HG03095 (cell line): ENCODE data around the gene TPST2.

Source experiments
- ATAC-seq: cut with Tn5 transposase; IDR thresholded peaks from one replicate; pipeline ENCODE4 v1.9.1; 2021; ENCODE audit warnings: moderate library complexity; ENCODE audit not compliant: unreplicated experiment

The TPST2 gene

DNA sequence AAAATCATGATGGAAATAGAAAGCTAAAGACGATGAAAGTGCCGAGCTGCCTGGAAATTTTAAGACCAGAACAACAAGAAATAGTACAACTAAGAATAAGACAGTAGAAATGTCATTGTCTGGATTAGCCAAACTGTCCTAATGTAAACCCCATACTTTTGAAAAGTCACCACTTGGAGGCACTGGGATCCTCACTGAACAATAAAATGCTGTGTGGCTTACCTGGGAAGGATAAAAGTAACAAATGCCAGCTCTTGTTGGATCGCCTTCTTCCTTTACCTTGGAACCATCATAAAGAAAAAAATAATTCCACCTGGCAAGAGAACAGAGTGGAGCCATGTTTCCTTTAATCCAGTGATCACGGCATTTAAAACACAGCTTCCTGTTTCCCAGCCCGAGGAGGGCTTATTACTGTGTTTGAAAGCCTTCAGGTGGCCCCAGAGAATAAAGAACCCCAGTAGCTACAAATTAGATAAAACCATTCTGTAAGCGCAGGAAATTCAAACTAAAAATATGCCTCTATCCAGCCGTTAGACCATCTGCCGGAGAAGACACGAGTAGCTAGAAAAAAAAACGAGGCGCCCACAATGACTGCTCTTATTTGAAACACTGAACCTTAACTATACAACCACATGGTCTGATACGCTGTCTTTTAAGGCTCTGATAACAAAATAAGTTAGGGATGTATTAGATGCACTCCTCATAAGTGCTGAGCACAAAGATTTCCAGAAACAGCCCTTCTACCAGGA lies 110.7 kb downstream of the TPST2 start:
- no peak for ATAC-seq

DNA sequence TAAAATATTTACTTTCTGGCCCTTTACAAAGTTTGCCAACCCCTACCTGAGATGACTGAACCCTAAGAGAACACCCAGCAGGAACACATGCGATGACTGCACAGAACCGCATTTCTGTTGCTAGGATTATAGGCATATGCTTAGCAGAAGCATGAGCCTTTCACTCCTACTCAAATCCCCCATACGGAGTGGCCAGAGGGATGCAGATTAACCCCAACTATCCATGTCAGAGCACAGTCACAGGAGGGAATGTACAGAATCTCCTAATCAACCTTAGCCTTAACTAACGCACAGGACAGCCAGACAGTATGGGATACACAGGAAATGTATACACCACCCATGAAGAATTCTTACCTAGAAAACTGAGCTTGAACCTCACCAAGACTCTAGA lies 112.6 kb downstream of the TPST2 start:
- no peak for ATAC-seq

DNA sequence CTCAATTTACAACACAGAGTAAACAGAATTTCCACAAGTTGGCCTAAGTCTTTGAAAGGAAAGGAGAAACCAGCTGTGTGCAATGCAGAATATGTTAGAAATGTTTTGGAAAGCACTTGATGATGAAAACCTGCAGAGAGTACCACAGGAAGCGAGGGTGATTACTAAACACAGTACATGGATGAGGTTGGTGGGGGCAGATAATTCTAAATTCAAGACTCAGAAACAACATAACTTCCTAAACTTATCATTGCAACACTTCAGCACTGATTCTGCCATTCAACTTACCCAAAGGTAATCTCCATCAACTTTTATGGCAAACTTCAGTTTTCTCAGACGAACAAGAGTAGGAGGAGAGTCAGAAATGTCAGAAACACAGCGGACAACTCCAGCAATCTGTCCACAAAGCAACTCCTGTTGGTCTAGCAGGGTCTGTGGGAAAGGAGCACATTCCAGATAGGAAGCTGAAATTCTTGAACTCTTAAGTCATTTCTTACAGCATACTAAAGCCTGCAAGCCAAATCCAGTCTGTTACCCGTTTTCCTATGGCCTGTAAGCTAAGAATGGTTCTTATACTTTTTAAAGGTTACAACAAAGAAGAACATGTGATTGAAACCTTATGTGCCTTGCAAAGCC lies 113.1 kb downstream of the TPST2 start:
- no peak for ATAC-seq

DNA sequence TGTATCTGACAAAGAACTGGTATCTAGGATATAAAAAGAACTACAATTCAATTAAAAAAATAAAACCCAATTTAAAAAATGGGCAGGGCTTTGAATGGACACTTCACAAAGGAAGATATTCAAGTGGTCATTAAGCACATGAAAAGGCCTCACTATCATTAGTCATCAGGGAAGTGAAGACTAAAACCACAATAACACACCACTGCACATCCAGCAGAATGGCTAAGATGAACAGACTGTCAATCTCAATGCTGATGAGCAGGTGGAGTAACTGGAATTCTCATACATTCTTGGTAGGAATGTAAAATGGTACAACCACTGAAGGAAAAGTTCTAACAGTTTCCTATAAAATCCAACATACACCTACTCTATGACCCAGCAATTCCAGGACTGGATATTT lies 115.2 kb downstream of the TPST2 start:
- ATAC-seq = no peak
